ENCODE data around the gene RND3.

RND3 gene

GRCh38 chr2:150528861-150529801 lies 41.7 kb upstream of the RND3 start:
- TF ChIP-seq CTCF (conservative IDR thresholded peaks at IDR 0.05) = no peak
- TF ChIP-seq ZFX (IDR thresholded peaks at IDR 0.05) = no peak
- H3K27ac ChIP-seq = no peak overlapping the region

- TF ChIP-seq CTCF (conservative IDR thresholded peaks at IDR 0.05) (no peak), ZFX (IDR thresholded peaks at IDR 0.05) (no peak)
- H3K27ac ChIP-seq = no peak overlapping the region
Observed at GRCh38 chr2:150526827-150527226, 39.4 kb upstream of the RND3 start.

- no peak for TF ChIP-seq CTCF (conservative IDR thresholded peaks at IDR 0.05)
- no peak for TF ChIP-seq ZFX (IDR thresholded peaks at IDR 0.05)
- no peak overlapping the region for H3K27ac ChIP-seq
Observed at GRCh38 chr2:150526006-150526405, 38.5 kb upstream of the RND3 start.

- TF ChIP-seq CTCF (conservative IDR thresholded peaks at IDR 0.05) = no peak
- no peak for TF ChIP-seq ZFX (IDR thresholded peaks at IDR 0.05)
- no peak overlapping the region for H3K27ac ChIP-seq
Observed at GRCh38 chr2:150522269-150522668, 34.8 kb upstream of the RND3 start.

GRCh38 chr2:150520887-150521664 lies 33.6 kb upstream of the RND3 start:
- no peak overlapping the region for H3K27ac ChIP-seq
- TF ChIP-seq CTCF (conservative IDR thresholded peaks at IDR 0.05) (no peak), ZFX (IDR thresholded peaks at IDR 0.05) (no peak)

- H3K27ac ChIP-seq = no peak overlapping the region
- TF ChIP-seq ZFX (IDR thresholded peaks at IDR 0.05) (no peak), CTCF (conservative IDR thresholded peaks at IDR 0.05) (no peak)
Observed at GRCh38 chr2:150520033-150520432, 32.6 kb upstream of the RND3 start.
